Neural progenitor cell (in vitro differentiated cells): ENCODE data around the gene ATP5MK. TPM values are rescaled to one million over a fixed set of nuclear protein-coding genes. Genes with fewer than 3 reads are reported as not detected.
A peak's percentile ranks its signal among the peaks of the same experiment; 100 is the strongest.

Source experiments
- DNase-seq: peaks from one replicate; pipeline ENCODE4 v3.0.0-alpha.2; 2016; ENCODE audit warnings: low spot score
- H2AFZ ChIP-seq: fragments of 200-600 bp; sonication (generic); replicated peaks from 2 replicates; pipeline ENCODE4 v1.6.1; 2016; ENCODE audit warnings: antibody characterized with exemption
- H3F3A ChIP-seq: fragments of 200-600 bp; sonication (generic); 2 replicates; pipeline ENCODE4 v1.6.1; 2016; ENCODE audit warnings: antibody characterized with exemption, low read depth
- H3K27ac ChIP-seq: fragments of 200-600 bp; sonication (generic); 2 replicates; pipeline ENCODE4 v1.5.1; 2016; ENCODE audit warnings: mild to moderate bottlenecking
- H3K27me3 ChIP-seq: fragments of 200-600 bp; sonication (generic); 2 replicates; pipeline ENCODE4 v1.6.1; 2016; ENCODE audit warnings: mild to moderate bottlenecking, moderate library complexity
- H3K36me3 ChIP-seq: fragments of 200-600 bp; sonication (generic); 2 replicates; pipeline ENCODE4 v1.5.1; 2016
- H3K4me1 ChIP-seq: fragments of 200-600 bp; sonication (generic); 2 replicates; pipeline ENCODE4 v1.6.1; 2016; ENCODE audit warnings: mixed run types
- H3K4me2 ChIP-seq: fragments of 200-600 bp; sonication (generic); 2 replicates; pipeline ENCODE4 v1.6.1; 2016
- H3K4me3 ChIP-seq: fragments of 200-600 bp; sonication (generic); 2 replicates; pipeline ENCODE4 v1.5.1; 2016
- H3K79me2 ChIP-seq: fragments of 200-600 bp; sonication (generic); 2 replicates; pipeline ENCODE4 v1.6.1; 2016; ENCODE audit warnings: low read depth
- H3K9ac ChIP-seq: fragments of 200-600 bp; sonication (generic); 2 replicates; pipeline ENCODE4 v1.6.1; 2016
- H3K9me3 ChIP-seq: fragments of 200-600 bp; sonication (generic); 2 replicates; pipeline ENCODE4 v1.5.1; 2016; ENCODE audit warnings: low read depth
- H4K20me1 ChIP-seq: fragments of 200-600 bp; sonication (generic); 2 replicates; pipeline ENCODE4 v1.6.1; 2016; ENCODE audit warnings: low read depth
- H3K27ac Mint-ChIP-seq: 3 replicates; pipeline ENCODE4 v1.8.0; 2021; ENCODE audit warnings: mixed read lengths
- H3K27me3 Mint-ChIP-seq: 2 replicates; pipeline ENCODE4 v1.8.0; 2022; ENCODE audit warnings: low read depth, mild to moderate bottlenecking, inconsistent platforms, moderate library complexity, mixed read lengths; ENCODE audit not compliant: insufficient read depth
- H3K36me3 Mint-ChIP-seq: 3 replicates; pipeline ENCODE4 v1.8.0; 2021; ENCODE audit warnings: mixed read lengths
- H3K4me1 Mint-ChIP-seq: 3 replicates; pipeline ENCODE4 v1.8.0; 2021; ENCODE audit warnings: mixed read lengths
- H3K4me3 Mint-ChIP-seq: 3 replicates; pipeline ENCODE4 v1.8.0; 2021; ENCODE audit warnings: mild to moderate bottlenecking, moderate library complexity, mixed read lengths
- H3K9me3 Mint-ChIP-seq: 3 replicates; pipeline ENCODE4 v1.8.0; 2020; ENCODE audit warnings: mixed read lengths
- CTCF ChIP-seq: fragments of 200-600 bp; sonication (generic); IDR thresholded peaks from 2 replicates; pipeline ENCODE4 v1.5.1; 2017; ENCODE audit warnings: antibody characterized with exemption, mild to moderate bottlenecking
- EZH2 ChIP-seq: fragments of 200-600 bp; sonication (generic); IDR thresholded peaks from 2 replicates; pipeline ENCODE4 v1.6.1; 2017; ENCODE audit warnings: antibody characterized with exemption, mild to moderate bottlenecking, moderate library complexity
- EZH2phosphoT487 ChIP-seq: fragments of 200-600 bp; sonication (generic); IDR thresholded peaks from 2 replicates; pipeline ENCODE4 v1.6.1; 2017; ENCODE audit warnings: antibody characterized with exemption
- microRNA counts: library from miRNA; unstranded; fragments of <30 nt; microRNA quantifications from one replicate; lab custom pipeline; 2016
- microRNA-seq: library from miRNA; unstranded; fragments of <30 nt; microRNA quantifications from one replicate; pipeline ENCODE4, GENCODE V29; 2016
- total RNA-seq: library from RNA; depleted of rRNA; stranded (reverse); fragments of >200 nt; gene quantifications from 2 replicates; pipeline ENCODE4 v1.2.3, GENCODE V29; 2015; ENCODE audit warnings: low replicate concordance

ATP5MK gene
- total RNA-seq, 1 donor from 2014 or later = 324 TPM

GRCh38 chr10:103353281-103353680 lies 43.0 kb downstream of the ATP5MK start:
- no peak overlapping the region for H3K9ac ChIP-seq

GRCh38 chr10:103350517-103351260 lies 45.6 kb downstream of the ATP5MK start, which contains the start of gene PCGF6:
Gene PCGF6, minus strand, starts transcription at chr10:103351140. Its CDS starts 74 bp downstream, at chr10:103351066.
- Histone ChIP-seq H3K4me3 (peak within 1 kb of the TSS; percentile 79), H3K4me2 (peak within 1 kb of the TSS; percentile 84), H3K79me2 (peaks cover 27% of the 10 kb centered on the region), H3K4me1 (peaks cover 7% of the 10 kb centered on the region), H3K9me3 (no peaks in the 10 kb centered on the region), H2AFZ (peak within 1 kb of the TSS; percentile 92), H3K27me3 (no peaks in the 10 kb centered on the region), H3K27ac (peak within 1 kb of the TSS; percentile 71), H3F3A (peaks cover 7% of the 10 kb centered on the region), H3K9ac (peak within 1 kb of the TSS; percentile 60), H3K36me3 (peaks cover 15% of the 10 kb centered on the region), H4K20me1 (peaks cover 5% of the 10 kb centered on the region)
- peak within 1 kb of the TSS; percentile 93 for H3K4me3 Mint-ChIP-seq
- H3K9me3 Mint-ChIP-seq = no peaks in the 10 kb centered on the region
- H3K36me3 Mint-ChIP-seq = peaks cover 3% of the 10 kb centered on the region
- no peaks in the 10 kb centered on the region for H3K27me3 Mint-ChIP-seq
- peak within 1 kb of the TSS; percentile 85 for H3K27ac Mint-ChIP-seq
- no peak for TF ChIP-seq CTCF
- TF ChIP-seq EZH2phosphoT487 = no peak
- no peak for TF ChIP-seq EZH2
- peak; percentile 96 for DNase-seq
- H3K4me1 Mint-ChIP-seq = peaks cover 4% of the 10 kb centered on the region

More at GRCh38 chr10:103353281-103353680, 43.0 kb downstream of the ATP5MK start:
- Mint-ChIP-seq H3K9me3 (no peaks in the 10 kb centered on the region), H3K4me3 (no peak overlapping the region), H3K27me3 (no peaks in the 10 kb centered on the region), H3K4me1 (peaks cover 4% of the 10 kb centered on the region), H3K27ac (no peak overlapping the region), H3K36me3 (peaks cover 3% of the 10 kb centered on the region)
- H3K4me2 ChIP-seq = no peak overlapping the region
- H3K36me3 ChIP-seq = no peaks in the 10 kb centered on the region
- no peaks in the 10 kb centered on the region for H3K9me3 ChIP-seq
- H3K27ac ChIP-seq = no peak overlapping the region
- H3K79me2 ChIP-seq = peaks cover 23% of the 10 kb centered on the region
- H4K20me1 ChIP-seq = peaks cover 5% of the 10 kb centered on the region
- H3K4me1 ChIP-seq = peaks cover 7% of the 10 kb centered on the region
- H3F3A ChIP-seq = peaks cover 7% of the 10 kb centered on the region
- no peak for DNase-seq
- TF ChIP-seq CTCF (no peak), EZH2 (no peak), EZH2phosphoT487 (no peak)
- no peaks in the 10 kb centered on the region for H3K27me3 ChIP-seq
- no peak overlapping the region for H3K4me3 ChIP-seq
- H2AFZ ChIP-seq = no peak overlapping the region

GRCh38 chr10:103350175-103350516 lies 46.1 kb downstream of the ATP5MK start:
- Mint-ChIP-seq H3K27me3 (no peaks in the 10 kb centered on the region), H3K4me1 (peaks cover 4% of the 10 kb centered on the region), H3K36me3 (peaks cover 4% of the 10 kb centered on the region), H3K27ac (no peak overlapping the region), H3K9me3 (no peaks in the 10 kb centered on the region), H3K4me3 (peak overlapping the region; percentile 93)
- H3K4me3 ChIP-seq = peak overlapping the region; percentile 79
- peaks cover 27% of the 10 kb centered on the region for H3K79me2 ChIP-seq
- H2AFZ ChIP-seq = peak overlapping the region; percentile 92
- H3F3A ChIP-seq = peaks cover 7% of the 10 kb centered on the region
- no peaks in the 10 kb centered on the region for H3K9me3 ChIP-seq
- peaks cover 16% of the 10 kb centered on the region for H3K36me3 ChIP-seq
- peaks cover 7% of the 10 kb centered on the region for H3K4me1 ChIP-seq
- no peak for DNase-seq
- no peak overlapping the region for H3K27ac ChIP-seq
- no peak for TF ChIP-seq CTCF
- TF ChIP-seq EZH2phosphoT487 = no peak
- TF ChIP-seq EZH2 = no peak
- H3K27me3 ChIP-seq = no peaks in the 10 kb centered on the region
- peak overlapping the region; percentile 84 for H3K4me2 ChIP-seq
- peaks cover 5% of the 10 kb centered on the region for H4K20me1 ChIP-seq
- peak overlapping the region; percentile 60 for H3K9ac ChIP-seq

MicroRNA genes within 50 kb of the gene (microRNA counts, 767-probe panel; counts per million panel counts)
- microRNA hsa-miR-1307-3p (lab: Ali Mortazavi, UCI) = 460 counts per million, percentile 90 among the panel's probes with 10 or more counts

Small RNA genes lying within 50 kb of the gene (microRNA-seq; reads per million reads assigned to microRNA genes)
- 693 reads per million, percentile 92 among the genes with 10 or more reads in this experiment for gene MIR1307

Other genes starting within 250 kb of the ATP5MK start
- gene NT5C2, start 203.2 kb downstream of the ATP5MK start, total RNA-seq = 63.6 and 87.2 TPM in 2 replicates
- not detected in 2 replicates for gene RPEL1, start 150.6 kb downstream of the ATP5MK start, total RNA-seq
- gene INA, start 119.3 kb downstream of the ATP5MK start, total RNA-seq = 9.7 and 9.8 TPM in 2 replicates
- 22.5 and 28.8 TPM in 2 replicates for gene PCGF6, start 45.3 kb downstream of the ATP5MK start, total RNA-seq
- 19.0 and 22.7 TPM in 2 replicates for gene TAF5, start 28.5 kb downstream of the ATP5MK start, total RNA-seq
- 42.8 and 44.1 TPM in 2 replicates for gene PDCD11, start 151 bp upstream of the ATP5MK start, total RNA-seq
- 2.1 TPM in 1 of 2 replicates, not detected in the other for gene CALHM2, start 55.9 kb upstream of the ATP5MK start, total RNA-seq
- 0.06 TPM in 1 of 2 replicates, not detected in the other for gene CALHM1, start 62.4 kb upstream of the ATP5MK start, total RNA-seq
- gene CALHM3, start 82.8 kb upstream of the ATP5MK start, total RNA-seq = not detected in 2 replicates
- gene NEURL1, start 97.2 kb upstream of the ATP5MK start, total RNA-seq = 0.06 and 1.5 TPM in 2 replicates